GM12878 (cell line): Measurements from ENCODE around the gene RARRES1. TPM values are rescaled to one million over a fixed set of nuclear protein-coding genes. Genes with fewer than 3 reads are reported as not detected.

Experiments used
- ATAC-seq: fragments of 200-7000 bp; cut with Tn5 transposase; 3 replicates; pipeline ENCODE4 v1.9.1; 2020; ENCODE audit warnings: mild to moderate bottlenecking, moderate library complexity
- BruUV-seq: library from RNA; stranded (reverse); fragments of 400-500 nt; replicated peaks from 2 replicates; lab custom pipeline; 2021; lab: Mats Ljungman, UMichigan
- CTCF ChIA-PET: fragments of 300-600 bp; sonication (Branson Sonifier 250); formaldehyde crosslinking; extraction: SDS; loops from one replicate; lab custom pipeline; 2021; ENCODE audit warnings: inconsistent platforms; lab: Yijun Ruan, JAX
- POLR2A ChIA-PET: fragments of 350-600 bp; formaldehyde crosslinking; extraction: SDS; loops from one replicate; lab custom pipeline; 2021; ENCODE audit warnings: inconsistent platforms; lab: Charles Lee
- RAD21 ChIA-PET: fragments of 300-600 bp; sonication (Branson Sonifier 250); formaldehyde crosslinking; loops from one replicate; lab custom pipeline; 2023; ENCODE audit warnings: antibody characterized with exemption; ENCODE audit not compliant: unreplicated experiment; lab: Charles Lee
- SMC1A ChIA-PET: fragments of 300-600 bp; sonication (Branson Sonifier 250); formaldehyde crosslinking; loops from one replicate; lab custom pipeline; 2023; ENCODE audit not compliant: unreplicated experiment, uncharacterized antibody; lab: Charles Lee
- DNase-seq: peaks from one replicate; pipeline ENCODE4 v3.0.0-alpha.2; 2011; ENCODE audit warnings: low read depth, low spot score
- FAIRE-seq: peaks from 3 replicates; lab custom pipeline; 2011; peaks lifted over from hg19 to GRCh38; lab: Jason Lieb, UNC
- H2AFZ ChIP-seq: 2 replicates; pipeline ENCODE4 v1.6.0; 2011; ENCODE audit warnings: low read depth, low read length, control low read depth; ENCODE audit not compliant: control insufficient read depth
- H3K27ac ChIP-seq: 2 replicates; pipeline ENCODE4 v1.5.1; 2011; ENCODE audit warnings: control low read depth; ENCODE audit not compliant: control insufficient read depth, insufficient read depth
- H3K27me3 ChIP-seq, 2 experiments: replicated peaks in 1 of 2; 2 replicates each; pipeline versions ENCODE4 v1.6.0 to v1.6.1; 2011; ENCODE audit warnings: low read length in 1 of 2; ENCODE audit not compliant: control insufficient read depth in 2 of 2, insufficient read depth in 2 of 2
- H3K36me3 ChIP-seq, 2 experiments: 2 replicates each; pipeline ENCODE4 v1.5.1; 2011; ENCODE audit warnings: low read length in 1 of 2; ENCODE audit not compliant: control insufficient read depth in 2 of 2, insufficient read depth in 2 of 2
- H3K4me1 ChIP-seq: 2 replicates; pipeline ENCODE4 v1.6.1; 2011; ENCODE audit warnings: mild to moderate bottlenecking, low read length, moderate library complexity, mixed read lengths; ENCODE audit not compliant: control insufficient read depth, insufficient read depth
- H3K4me2 ChIP-seq: 2 replicates; pipeline ENCODE4 v1.6.0; 2011; ENCODE audit warnings: control low read depth; ENCODE audit not compliant: control insufficient read depth, insufficient read depth
- H3K4me3 ChIP-seq: fragments of 200-600 bp; sonication (generic); 2 replicates; pipeline ENCODE4 v1.5.1; 2016
- H3K79me2 ChIP-seq: 2 replicates; pipeline ENCODE4 v1.6.0; 2011; ENCODE audit warnings: low read length; ENCODE audit not compliant: control insufficient read depth, insufficient read depth
- H3K9ac ChIP-seq: 2 replicates; pipeline ENCODE4 v1.8.0; 2011; ENCODE audit warnings: low read length, control low read depth, mixed read lengths; ENCODE audit not compliant: control insufficient read depth, insufficient read depth
- H3K9me3 ChIP-seq: replicated peaks from 3 replicates; pipeline ENCODE4 v1.5.1; 2011; ENCODE audit warnings: mild to moderate bottlenecking, low read length; ENCODE audit not compliant: control insufficient read depth, insufficient read depth
- H4K20me1 ChIP-seq: 2 replicates; pipeline ENCODE4 v1.6.0; 2011; ENCODE audit not compliant: control insufficient read depth, insufficient read depth
- ATF7 ChIP-seq: fragments of 450-650 bp; IDR thresholded peaks from 2 replicates; pipeline ENCODE4 v1.6.1; 2016; ENCODE audit warnings: low read depth, mild to moderate bottlenecking
- BMI1 ChIP-seq: fragments of 450-650 bp; IDR thresholded peaks from 2 replicates; pipeline ENCODE4 v1.6.1; 2016; ENCODE audit warnings: mild to moderate bottlenecking, moderate library complexity, borderline replicate concordance
- BRCA1 ChIP-seq: IDR thresholded peaks from 2 replicates; pipeline ENCODE4 v1.6.1; 2011; ENCODE audit warnings: low read depth, low read length, improper control_type of control experiment
- CREB1 ChIP-seq: IDR thresholded peaks from 2 replicates; pipeline ENCODE4 v1.6.1; 2012; ENCODE audit warnings: low read depth, mild to moderate bottlenecking, inconsistent platforms
- DPF2 ChIP-seq: fragments of 450-650 bp; IDR thresholded peaks from 2 replicates; pipeline ENCODE4 v1.6.1; 2017; ENCODE audit warnings: mild to moderate bottlenecking
- EED ChIP-seq: sonication (generic); IDR thresholded peaks from 2 replicates; pipeline ENCODE4 v1.6.1; 2016; ENCODE audit warnings: antibody characterized with exemption, low read depth
- SRF ChIP-seq, 2 experiments: IDR thresholded peaks; 2 replicates each; pipeline ENCODE4 v1.6.1; 2011; ENCODE audit warnings: low read depth in 2 of 2, low read length in 2 of 2, mild to moderate bottlenecking in 1 of 2, moderate library complexity in 1 of 2
- STAT1 ChIP-seq: fragments of 450-650 bp; conservative IDR thresholded peaks from 2 replicates; pipeline ENCODE4 v1.6.1; 2014; ENCODE audit warnings: antibody characterized with exemption, mild to moderate bottlenecking
- WGBS: methylation state at CpG from one replicate; pipeline ENCODE4 v1.1.6; 2016; ENCODE audit warnings: low lambda C conversion rate; ENCODE audit not compliant: insufficient replicate concordance, insufficient coverage; ENCODE audit errors: missing lambda C conversion rate; 5-methylcytosine and 5-hydroxymethylcytosine counted together
- in situ Hi-C: fragments of 300-500 bp; cut with MboI; formaldehyde crosslinking; loops from 9 replicates; pipeline ENCODE4 v1.14.3; 2018; ENCODE audit warnings: mixed read lengths
- intact Hi-C: fragments of 100-400 bp; cut with micrococcal nuclease; formaldehyde crosslinking; loops from one replicate; pipeline ENCODE4 v1.14.2; 2022; ENCODE audit not compliant: unreplicated experiment
- polyA plus RNA-seq, 11 experiments: library from polyadenylated mRNA; depleted of rRNA in 4 of 11; unstranded in 6 of 11; stranded (reverse) in 5 of 11; fragments of >200 nt; fragmentation: Nextera tagmentation in 4 of 11; fragmentation: Illumina TruSeq in 1 of 11; extraction: Ambion mirVana in 4 of 11; extraction: Trizol in 1 of 11; gene quantifications; 1 replicate in 1 of 11; 2 replicates in 10 of 11; pipeline versions ENCODE4 v1.2.1 to v1.2.3, GENCODE V29; 2011 to 2016; ENCODE audit warnings: inconsistent platforms in 2 of 11, missing spikeins in 2 of 11, low read depth in 1 of 11
- total RNA-seq, 4 experiments: library from RNA; depleted of rRNA in 3 of 4; stranded (reverse); fragments of >200 nt in 3 of 4; fragmentation: Illumina TruSeq in 1 of 4; extraction: Trizol in 1 of 4; gene quantifications; 2 replicates each; pipeline versions ENCODE4 v1.2.1 to v1.2.3, GENCODE V29; 2013 to 2021
- TF ChIP-seq, protein P1 (sequence below): IDR thresholded peaks from 2 replicates; pipeline ENCODE4 v1.6.1; 2011; ENCODE audit warnings: borderline replicate concordance, low read depth, mild to moderate bottlenecking, moderate library complexity, mixed read lengths, low read length; ENCODE audit not compliant: insufficient read depth; ENCODE audit errors: extremely low read length
- TF ChIP-seq, protein P2 (sequence below): fragments of 450-650 bp; IDR thresholded peaks from 2 replicates; pipeline ENCODE4 v1.6.1; 2017; ENCODE audit warnings: mild to moderate bottlenecking

Gene RARRES1
- total and polyA plus RNA-seq, 10 of the 15 experiments (the other 5 are each of a cell fraction or from before 2014, with no cell fraction given), result 0.02 to 0.83 (median 0.63) TPM; not detected in 7

DNA sequence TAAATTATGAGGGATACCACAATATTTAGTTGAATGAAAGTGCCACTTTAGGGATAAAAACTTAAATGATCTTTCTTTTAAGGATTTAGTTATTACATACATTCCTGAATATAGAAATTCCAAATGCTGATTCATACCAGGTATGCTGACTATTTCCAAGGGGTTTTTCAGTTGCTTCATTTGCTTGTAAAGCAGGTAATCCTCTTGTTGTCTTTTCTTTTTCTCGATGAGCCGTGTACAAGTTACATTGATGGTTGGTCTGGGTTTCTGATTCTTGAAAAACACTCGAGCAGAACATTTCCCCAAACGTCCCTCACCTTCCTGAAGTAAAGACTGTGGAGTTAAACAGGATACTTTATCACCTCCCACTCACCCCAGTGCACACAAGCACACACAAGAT, 21.7 kb downstream of the RARRES1 start:
- Histone ChIP-seq H2AFZ (no peak overlapping the region), H3K9ac (no peak overlapping the region), H3K36me3 (peaks cover 0 to 13% of the 10 kb centered on the region in 2 experiments; a peak in 2 of 4 replicates), H3K4me2 (no peak overlapping the region), H4K20me1 (no peaks in the 10 kb centered on the region), H3K27me3 (no peaks in the 10 kb centered on the region), H3K9me3 (no peaks in the 10 kb centered on the region), H3K4me1 (no peaks in the 10 kb centered on the region), H3K4me3 (no peak overlapping the region), H3K27ac (no peak overlapping the region), H3K79me2 (no peaks in the 10 kb centered on the region)
- no peak for FAIRE-seq
- intact Hi-C loops (no loop called here), in situ Hi-C loops (no loop called here)
- ChIA-PET SMC1A (interaction anchor here (0.7 kb wide), 1 partner anchor 109 kb away, joined by 3 read pairs; no protein-coding TSS in a partner anchor), CTCF (interaction anchor here (1.4 kb wide), 1 partner anchor 17 kb away, joined by 4 read pairs; no protein-coding TSS in a partner anchor), RAD21 (no interaction called here), POLR2A (interaction anchor here (0.7 kb wide), 1 partner anchor 1433 kb away, joined by 5 read pairs; no protein-coding TSS in a partner anchor)
- no peak for ATAC-seq
- BruUV-seq, result no TSS peak
- no peak for DNase-seq
- TF ChIP-seq DPF2 (no peak), BRCA1 (no peak), EED (no peak), STAT1 (no peak), SRF (IDR thresholded peaks at IDR 0.05; ENCODE audit: low read depth in 2 of 2, low read length in 2 of 2) (no peak), ATF7 (no peak), CREB1 (no peak), BMI1 (no peak)
- TF ChIP-seq, protein P1, sequence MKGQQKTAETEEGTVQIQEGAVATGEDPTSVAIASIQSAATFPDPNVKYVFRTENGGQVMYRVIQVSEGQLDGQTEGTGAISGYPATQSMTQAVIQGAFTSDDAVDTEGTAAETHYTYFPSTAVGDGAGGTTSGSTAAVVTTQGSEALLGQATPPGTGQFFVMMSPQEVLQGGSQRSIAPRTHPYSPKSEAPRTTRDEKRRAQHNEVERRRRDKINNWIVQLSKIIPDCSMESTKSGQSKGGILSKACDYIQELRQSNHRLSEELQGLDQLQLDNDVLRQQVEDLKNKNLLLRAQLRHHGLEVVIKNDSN, result no peak
- TF ChIP-seq, protein P2, sequence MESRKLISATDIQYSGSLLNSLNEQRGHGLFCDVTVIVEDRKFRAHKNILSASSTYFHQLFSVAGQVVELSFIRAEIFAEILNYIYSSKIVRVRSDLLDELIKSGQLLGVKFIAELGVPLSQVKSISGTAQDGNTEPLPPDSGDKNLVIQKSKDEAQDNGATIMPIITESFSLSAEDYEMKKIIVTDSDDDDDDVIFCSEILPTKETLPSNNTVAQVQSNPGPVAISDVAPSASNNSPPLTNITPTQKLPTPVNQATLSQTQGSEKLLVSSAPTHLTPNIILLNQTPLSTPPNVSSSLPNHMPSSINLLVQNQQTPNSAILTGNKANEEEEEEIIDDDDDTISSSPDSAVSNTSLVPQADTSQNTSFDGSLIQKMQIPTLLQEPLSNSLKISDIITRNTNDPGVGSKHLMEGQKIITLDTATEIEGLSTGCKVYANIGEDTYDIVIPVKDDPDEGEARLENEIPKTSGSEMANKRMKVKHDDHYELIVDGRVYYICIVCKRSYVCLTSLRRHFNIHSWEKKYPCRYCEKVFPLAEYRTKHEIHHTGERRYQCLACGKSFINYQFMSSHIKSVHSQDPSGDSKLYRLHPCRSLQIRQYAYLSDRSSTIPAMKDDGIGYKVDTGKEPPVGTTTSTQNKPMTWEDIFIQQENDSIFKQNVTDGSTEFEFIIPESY, result no peak
- WGBS, result 74% methylated on average over 4 of the region's 4 CpGs
